Measurements from ENCODE around the gene ULK4. TPM values are rescaled to one million over a fixed set of nuclear protein-coding genes. Genes with fewer than 3 reads are reported as not detected.
"Not testable (repeated sequence)": the region's sequence is repeated elsewhere in the genome, so short reads cannot be mapped to it uniquely, and the experiment has no call there.

The ULK4 gene
- total and polyA plus RNA-seq, 2 experiments from 2014 or later: 1.8 to 3.7 TPM

DNA sequence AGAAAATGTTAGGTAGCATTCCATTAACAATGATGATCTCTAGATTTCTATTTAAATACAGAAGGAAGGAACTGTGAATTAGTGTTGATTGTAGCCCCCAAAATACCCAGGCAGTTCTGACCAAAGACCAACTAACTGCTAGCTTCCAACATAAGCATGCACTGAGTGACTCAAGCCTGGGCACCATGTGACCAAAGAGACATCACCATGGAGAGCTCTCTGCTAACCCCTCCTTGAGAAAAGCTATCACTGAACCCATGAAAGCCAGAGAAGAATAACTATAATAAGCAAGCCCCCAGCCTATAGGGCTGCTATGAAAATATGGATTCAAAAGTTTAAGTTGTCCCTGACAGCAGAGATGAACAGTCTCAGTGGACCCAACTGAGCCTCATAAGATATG, 310.2 kb downstream of the ULK4 start:
- no peak overlapping the region for H3K4me3 ChIP-seq

DNA sequence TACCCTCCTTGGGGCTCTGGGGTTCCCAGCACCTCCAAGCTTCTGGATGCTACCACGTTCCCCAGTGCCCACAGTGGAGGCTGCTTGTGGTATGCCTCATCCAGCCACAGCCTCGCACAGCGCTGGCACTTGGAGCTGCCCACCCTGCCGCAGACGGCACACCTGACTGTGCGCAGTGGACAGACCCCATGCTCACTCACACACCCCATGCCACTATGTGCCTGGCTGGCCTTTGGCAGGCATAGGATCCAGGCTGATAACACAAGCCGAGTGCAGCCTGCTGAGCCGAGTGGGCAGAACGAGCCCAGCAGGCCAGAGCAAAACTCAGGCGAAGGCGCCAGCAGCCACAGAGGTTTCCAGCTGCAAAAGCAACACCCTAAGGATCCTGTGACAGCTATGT, 311.5 kb downstream of the ULK4 start:
- no peak for DNase-seq (ENCODE audit: low read depth in 1 of 2, low spot score in 1 of 2)
- no peak overlapping the region for H3K4me3 ChIP-seq
- TF ChIP-seq, protein P1, sequence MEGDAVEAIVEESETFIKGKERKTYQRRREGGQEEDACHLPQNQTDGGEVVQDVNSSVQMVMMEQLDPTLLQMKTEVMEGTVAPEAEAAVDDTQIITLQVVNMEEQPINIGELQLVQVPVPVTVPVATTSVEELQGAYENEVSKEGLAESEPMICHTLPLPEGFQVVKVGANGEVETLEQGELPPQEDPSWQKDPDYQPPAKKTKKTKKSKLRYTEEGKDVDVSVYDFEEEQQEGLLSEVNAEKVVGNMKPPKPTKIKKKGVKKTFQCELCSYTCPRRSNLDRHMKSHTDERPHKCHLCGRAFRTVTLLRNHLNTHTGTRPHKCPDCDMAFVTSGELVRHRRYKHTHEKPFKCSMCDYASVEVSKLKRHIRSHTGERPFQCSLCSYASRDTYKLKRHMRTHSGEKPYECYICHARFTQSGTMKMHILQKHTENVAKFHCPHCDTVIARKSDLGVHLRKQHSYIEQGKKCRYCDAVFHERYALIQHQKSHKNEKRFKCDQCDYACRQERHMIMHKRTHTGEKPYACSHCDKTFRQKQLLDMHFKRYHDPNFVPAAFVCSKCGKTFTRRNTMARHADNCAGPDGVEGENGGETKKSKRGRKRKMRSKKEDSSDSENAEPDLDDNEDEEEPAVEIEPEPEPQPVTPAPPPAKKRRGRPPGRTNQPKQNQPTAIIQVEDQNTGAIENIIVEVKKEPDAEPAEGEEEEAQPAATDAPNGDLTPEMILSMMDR (IDR thresholded peaks at IDR 0.05; ENCODE audit: low read depth, low read length): no peak
- H3K36me3 ChIP-seq: no peaks in the 10 kb centered on the region
- H3K9me3 ChIP-seq (ENCODE audit: low read depth): no peaks in the 10 kb centered on the region
- H3K4me1 ChIP-seq (ENCODE audit: low read depth): no peaks in the 10 kb centered on the region
- H3K27ac ChIP-seq: no peak overlapping the region
- H3K27me3 ChIP-seq: no peaks in the 10 kb centered on the region

More for the DNA sequence above, 310.2 kb downstream of the ULK4 start:
- Histone ChIP-seq H3K36me3 (no peaks in the 10 kb centered on the region), H3K27ac (no peak overlapping the region), H3K4me1 (ENCODE audit: low read depth) (no peaks in the 10 kb centered on the region), H3K9me3 (ENCODE audit: low read depth) (no peaks in the 10 kb centered on the region), H3K27me3 (no peaks in the 10 kb centered on the region)
- TF ChIP-seq, protein P1 (IDR thresholded peaks at IDR 0.05; ENCODE audit: low read depth, low read length): no peak
- no peak for DNase-seq (ENCODE audit: low read depth in 1 of 2, low spot score in 1 of 2)

DNA sequence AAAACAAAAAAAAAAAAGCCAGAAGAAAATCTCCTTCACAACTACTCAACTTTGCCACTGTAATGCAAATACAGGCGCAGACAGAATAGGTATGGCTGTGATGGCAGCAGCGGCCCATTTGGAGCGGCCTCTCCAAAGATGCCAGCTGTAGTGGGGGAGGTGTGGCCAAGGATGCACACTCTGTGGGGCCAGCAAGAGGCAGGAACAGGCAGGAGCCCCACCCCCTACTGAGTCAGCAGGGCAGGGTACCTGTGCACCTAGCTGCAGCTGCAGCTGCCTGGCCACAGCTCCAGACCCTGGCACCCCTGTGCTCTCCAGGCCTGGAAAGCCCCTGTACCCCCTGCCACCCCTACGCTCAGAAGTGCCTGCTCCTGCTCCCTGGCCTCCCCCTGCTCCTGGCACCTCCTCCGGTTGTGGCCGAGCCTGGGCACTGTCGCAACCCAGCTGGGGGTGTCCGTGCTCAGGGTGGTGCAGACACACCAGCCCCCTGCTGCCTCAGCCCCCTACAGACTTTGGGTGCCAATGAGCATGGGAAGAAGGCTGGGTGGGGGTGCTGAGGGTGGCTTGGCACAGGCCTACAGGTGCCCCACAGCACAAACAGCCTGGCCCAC, 312.7 kb downstream of the ULK4 start:
- no peaks in the 10 kb centered on the region for H3K9me3 ChIP-seq (ENCODE audit: low read depth)
- H3K27me3 ChIP-seq: no peaks in the 10 kb centered on the region
- no peaks in the 10 kb centered on the region for H3K36me3 ChIP-seq
- no peak overlapping the region for H3K27ac ChIP-seq
- DNase-seq (ENCODE audit: low read depth in 1 of 2, low spot score in 1 of 2): no peak
- H3K4me3 ChIP-seq: no peak overlapping the region
- TF ChIP-seq, protein P1 (IDR thresholded peaks at IDR 0.05; ENCODE audit: low read depth, low read length): no peak
- H3K4me1 ChIP-seq (ENCODE audit: low read depth): no peaks in the 10 kb centered on the region

DNA sequence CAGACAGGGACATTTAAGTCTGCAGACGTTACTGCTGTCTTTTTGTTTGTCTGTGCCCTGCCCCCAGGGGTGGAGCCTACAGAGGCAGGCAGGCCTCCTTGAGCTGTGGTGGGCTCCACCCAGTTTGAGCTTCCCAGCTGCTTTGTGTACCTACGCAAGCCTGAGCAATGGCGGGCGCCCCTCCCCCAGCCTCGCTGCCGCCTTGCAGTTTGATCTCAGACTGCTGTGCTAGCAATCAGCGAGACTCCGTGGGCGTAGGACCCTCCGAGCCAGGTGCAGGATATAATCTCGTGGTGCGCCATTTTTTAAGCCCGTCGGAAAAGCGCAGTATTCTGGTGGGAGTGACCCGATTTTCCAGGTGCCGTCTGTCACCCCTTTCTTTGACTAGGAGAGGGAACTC, 314.2 kb downstream of the ULK4 start:
- H3K4me3 ChIP-seq; DNase-seq (ENCODE audit: low read depth in 1 of 2, low spot score in 1 of 2); H3K27me3 ChIP-seq; H3K27ac ChIP-seq; H3K9me3 ChIP-seq (ENCODE audit: low read depth); H3K4me1 ChIP-seq (ENCODE audit: low read depth); H3K36me3 ChIP-seq: not testable (repeated sequence)

DNA sequence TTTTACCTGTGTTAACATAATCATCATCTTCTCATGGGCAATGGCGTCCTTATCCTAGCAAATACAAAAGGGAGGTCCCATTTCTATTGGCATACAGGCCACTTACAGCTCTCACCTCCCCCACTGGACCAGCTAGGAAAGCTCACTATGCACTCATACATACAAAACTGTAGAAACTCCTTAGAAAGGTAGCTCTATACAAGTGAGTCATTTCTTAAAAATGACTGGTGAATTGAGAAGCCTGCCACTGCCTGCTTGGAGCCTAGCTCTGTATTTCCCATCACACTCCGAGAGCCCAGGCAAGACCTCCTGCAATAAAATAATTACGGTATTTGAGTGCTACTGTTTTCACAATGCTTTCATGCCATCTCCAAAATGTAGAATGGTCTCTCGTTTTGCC, 321.8 kb downstream of the ULK4 start:
- no peak overlapping the region for H3K27ac ChIP-seq
- no peaks in the 10 kb centered on the region for H3K4me1 ChIP-seq (ENCODE audit: low read depth)
- H3K4me3 ChIP-seq: no peak overlapping the region
- no peaks in the 10 kb centered on the region for H3K9me3 ChIP-seq (ENCODE audit: low read depth)
- DNase-seq (ENCODE audit: low read depth in 1 of 2, low spot score in 1 of 2): no peak
- H3K27me3 ChIP-seq: no peaks in the 10 kb centered on the region
- TF ChIP-seq, protein P1 (IDR thresholded peaks at IDR 0.05; ENCODE audit: low read depth, low read length): no peak
- H3K36me3 ChIP-seq: no peaks in the 10 kb centered on the region

DNA sequence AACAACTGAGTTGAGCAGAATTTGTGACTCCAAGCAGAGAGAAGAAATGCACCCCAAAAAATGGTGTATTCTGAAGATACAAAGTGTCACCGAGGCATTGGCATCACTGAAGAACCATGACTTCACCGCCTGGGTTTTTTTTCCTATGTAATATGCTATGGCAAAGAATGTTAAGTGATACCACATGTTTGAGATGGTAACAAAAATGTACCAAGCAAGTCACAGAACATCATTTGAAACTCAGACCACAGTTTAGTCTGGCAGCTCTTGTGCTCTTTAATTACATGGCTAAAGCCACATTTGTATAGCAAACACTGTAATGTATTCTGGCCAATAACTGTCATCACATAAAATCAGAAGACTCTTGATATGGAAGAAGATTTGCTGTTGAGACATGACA, 323.5 kb downstream of the ULK4 start:
- H3K27ac ChIP-seq: no peak overlapping the region
- H3K4me3 ChIP-seq: no peak overlapping the region
- DNase-seq (ENCODE audit: low read depth in 1 of 2, low spot score in 1 of 2): no peak

More for the DNA sequence above, 323.5 kb downstream of the ULK4 start:
- H3K9me3 ChIP-seq (ENCODE audit: low read depth): no peaks in the 10 kb centered on the region
- H3K27me3 ChIP-seq: no peaks in the 10 kb centered on the region
- H3K36me3 ChIP-seq: no peaks in the 10 kb centered on the region
- TF ChIP-seq, protein P1 (IDR thresholded peaks at IDR 0.05; ENCODE audit: low read depth, low read length): no peak
- H3K4me1 ChIP-seq (ENCODE audit: low read depth): no peaks in the 10 kb centered on the region

All from cardiac muscle cell (in vitro differentiated cells and primary cell).